Measurements from ENCODE around the gene CORIN. TPM values are rescaled to one million over a fixed set of nuclear protein-coding genes. Genes with fewer than 3 reads are reported as not detected.

The CORIN gene
- total and polyA plus RNA-seq, 2 donors (not counting 3 experiments of a cell fraction or from before 2014, with no cell fraction given): 0.07 to 0.40 TPM

- POLR2A ChIA-PET: no interaction called here
- BruUV-seq (replicated peaks): no TSS peak
- Histone ChIP-seq H3K4me2 (ENCODE audit: insufficient read depth, low read length) (no peak overlapping the region), H3K9me1 (replicated peaks; ENCODE audit: control insufficient read depth, extremely low read depth, insufficient read depth, low read length) (no peaks in the 10 kb centered on the region), H3K9me3 (replicated peaks; ENCODE audit: control insufficient read depth, insufficient read depth, low read length) (no peaks in the 10 kb centered on the region), H3K36me3 (ENCODE audit: control insufficient read depth in 2 of 2, extremely low read depth in 1 of 2, insufficient read depth in 2 of 2, low read length in 2 of 2) (no peaks in the 10 kb centered on the region), H3K27me3 (ENCODE audit: control insufficient read depth in 2 of 2, insufficient read depth in 2 of 2, low read length in 2 of 2) (peaks cover 30 to 63% of the 10 kb centered on the region in 2 experiments), H3K9ac (replicated peaks; ENCODE audit: extremely low read depth, insufficient read depth, low read length) (no peak overlapping the region), H3K79me2 (ENCODE audit: control insufficient read depth, insufficient read depth, low read length) (no peaks in the 10 kb centered on the region), H3K4me3 (replicated peaks in 1 of 3; ENCODE audit: insufficient read depth in 1 of 3, low read depth in 1 of 3, low read length in 3 of 3) (no peak overlapping the region), H3K4me1 (ENCODE audit: control insufficient read depth, extremely low read depth, insufficient read depth, low read length) (no peaks in the 10 kb centered on the region), H3K27ac (ENCODE audit: insufficient read depth, low read depth, low read length) (no peak overlapping the region), H4K20me1 (replicated peaks; ENCODE audit: control insufficient read depth, extremely low read depth, insufficient read depth, low read length) (no peaks in the 10 kb centered on the region), H2AFZ (ENCODE audit: low read depth, low read length) (no peak overlapping the region)
- DNase-seq (ENCODE audit: low read depth, low spot score) (no peak), FAIRE-seq (no peak)
- dilution Hi-C loops (cut with MboI; ENCODE audit: extremely low pct_ligation_motif_present, low sequenced_read_pairs) (no loop called here), intact Hi-C loops (cut with micrococcal nuclease) (no loop called here)
- CTCF ChIA-PET: no interaction called here
- TF ChIP-seq POLR2A (IDR thresholded peaks at IDR 0.05; ENCODE audit: low read depth, low read length) (no peak), MYC (IDR thresholded peaks at IDR 0.05; ENCODE audit: low read depth, low read length) (no peak), MAX (IDR thresholded peaks at IDR 0.05; ENCODE audit: insufficient read depth, insufficient read length) (no peak), JUN (IDR thresholded peaks at IDR 0.05; ENCODE audit: borderline replicate concordance, insufficient read depth, insufficient read length, low read depth) (no peak), CTCF (IDR thresholded peaks at IDR 0.05; ENCODE audit: extremely low read depth in 1 of 2, insufficient read depth in 1 of 2, low read depth in 1 of 2, low read length in 2 of 2) (no peak), GATA2 (IDR thresholded peaks at IDR 0.05; ENCODE audit: insufficient read depth, insufficient read length, low read depth, low read length) (no peak), FOS (IDR thresholded peaks at IDR 0.05; ENCODE audit: borderline replicate concordance, insufficient read depth, low read length) (no peak), POLR2AphosphoS5 (IDR thresholded peaks at IDR 0.05; ENCODE audit: insufficient read depth, low read depth, low read length) (no peak), EZH2 (IDR thresholded peaks at IDR 0.05; ENCODE audit: borderline replicate concordance, low read depth, low read length, severe bottlenecking) (no peak)
Observed at GRCh38 chr4:47791965-47792364, 45.9 kb downstream of the CORIN start.
